ENCODE measurements around the gene PRM2. TPM values are rescaled to one million over a fixed set of nuclear protein-coding genes. Genes with fewer than 3 reads are reported as not detected.
"Not testable (repeated sequence)": the region's sequence is repeated elsewhere in the genome, so short reads cannot be mapped to it uniquely, and the experiment has no call there.

PRM2 gene
- total and polyA plus RNA-seq, 9 donors = not detected

DNA sequence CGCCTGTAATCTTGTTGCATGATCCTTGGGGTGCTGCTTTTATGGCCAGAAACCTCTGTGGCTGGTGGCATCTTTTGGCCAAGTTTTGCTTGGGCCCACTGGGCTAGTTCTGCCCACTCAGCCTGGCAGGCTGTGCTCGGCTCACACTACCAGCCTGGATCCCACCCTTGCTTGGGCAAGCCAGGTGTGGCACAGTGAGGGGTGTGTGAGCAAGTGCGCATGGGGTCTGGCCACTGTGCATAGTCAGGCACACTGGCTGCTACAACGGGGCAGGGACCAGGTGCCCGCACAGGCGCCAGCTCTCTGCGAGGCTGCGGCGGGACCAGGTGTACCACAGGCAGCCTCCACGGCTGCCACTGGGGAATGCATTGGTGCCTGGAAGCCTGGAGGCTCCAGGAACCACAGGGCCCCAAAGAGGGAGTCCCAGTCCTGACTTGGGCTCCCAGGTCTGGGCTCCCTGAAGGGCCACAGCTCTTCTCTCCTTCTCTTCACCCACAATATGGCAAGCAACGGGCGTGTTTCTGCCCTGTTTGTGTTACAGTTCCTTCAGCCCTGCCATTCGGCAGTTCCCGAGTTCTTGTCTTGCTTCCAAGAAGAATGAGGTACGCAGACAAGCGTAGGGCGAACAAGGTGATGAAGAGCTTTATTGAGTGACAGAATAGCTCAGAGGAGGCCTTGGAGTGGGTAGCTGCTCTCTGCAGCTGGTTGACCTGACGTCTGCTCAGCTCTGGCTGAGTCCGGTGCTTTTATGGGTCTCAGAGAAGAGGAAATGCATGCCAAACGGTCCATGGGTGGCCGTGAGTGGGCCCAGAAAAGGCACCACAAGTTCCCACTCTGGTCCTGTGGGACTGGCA lies 31.6 kb upstream of the PRM2 start:
- no peak for DNase-seq
- no peaks in the 10 kb centered on the region for H3K9me3 ChIP-seq (replicated peaks; ENCODE audit: control insufficient read depth, low read depth, low read length)
- H3K4me1 ChIP-seq (ENCODE audit: control insufficient read depth, insufficient read depth, low read length) = no peaks in the 10 kb centered on the region
- WGBS (ENCODE audit: insufficient coverage) = 65% methylated on average over 18 of the region's 21 CpGs
- H3K27ac ChIP-seq (ENCODE audit: low read length) = no peak overlapping the region
- no peak overlapping the region for H3K4me3 ChIP-seq (ENCODE audit: low read length)
- no peaks in the 10 kb centered on the region for H3K36me3 ChIP-seq (ENCODE audit: control insufficient read depth, insufficient read depth, low read length)
- no peaks in the 10 kb centered on the region for H3K27me3 ChIP-seq (ENCODE audit: control insufficient read depth, insufficient read depth, low read length)

DNA sequence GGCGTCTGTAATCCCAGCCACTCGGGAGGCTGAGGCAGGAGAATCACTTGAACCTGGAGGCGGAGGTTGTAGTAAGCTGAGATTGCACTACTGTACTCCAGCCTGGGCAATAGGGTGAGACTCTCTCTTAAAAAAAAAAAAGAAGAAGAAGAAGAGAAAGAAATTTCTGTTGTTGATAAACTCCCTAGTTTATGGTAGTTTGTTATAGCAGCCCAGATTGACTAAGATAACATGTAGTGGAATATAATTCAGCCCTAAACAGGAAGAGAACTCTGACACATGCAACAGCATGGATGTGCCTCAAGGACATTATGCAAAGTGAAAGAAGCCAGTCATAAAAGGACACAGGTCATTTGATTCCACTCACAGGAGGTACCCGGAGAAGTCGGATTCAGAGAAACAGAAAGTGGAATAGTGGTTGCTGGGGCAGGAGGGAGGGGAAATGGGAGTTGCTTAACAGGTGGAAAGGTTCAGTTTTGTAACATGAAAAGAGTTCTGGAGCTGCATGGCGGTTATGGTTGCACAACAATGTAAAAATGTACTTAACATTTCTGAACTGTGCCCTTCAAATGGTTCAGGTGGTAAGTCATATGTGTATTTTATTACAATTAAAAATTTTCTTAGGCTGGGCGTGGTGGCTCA lies 30.8 kb upstream of the PRM2 start:
- H3K36me3 ChIP-seq (ENCODE audit: control insufficient read depth, insufficient read depth, low read length) = no peaks in the 10 kb centered on the region
- no peaks in the 10 kb centered on the region for H3K9me3 ChIP-seq (replicated peaks; ENCODE audit: control insufficient read depth, low read depth, low read length)
- WGBS (ENCODE audit: insufficient coverage) = 76% methylated on average over 4 of the region's 7 CpGs
- no peak overlapping the region for H3K27ac ChIP-seq (ENCODE audit: low read length)
- DNase-seq = no peak
- no peak overlapping the region for H3K4me3 ChIP-seq (ENCODE audit: low read length)
- no peaks in the 10 kb centered on the region for H3K4me1 ChIP-seq (ENCODE audit: control insufficient read depth, insufficient read depth, low read length)
- no peaks in the 10 kb centered on the region for H3K27me3 ChIP-seq (ENCODE audit: control insufficient read depth, insufficient read depth, low read length)

DNA sequence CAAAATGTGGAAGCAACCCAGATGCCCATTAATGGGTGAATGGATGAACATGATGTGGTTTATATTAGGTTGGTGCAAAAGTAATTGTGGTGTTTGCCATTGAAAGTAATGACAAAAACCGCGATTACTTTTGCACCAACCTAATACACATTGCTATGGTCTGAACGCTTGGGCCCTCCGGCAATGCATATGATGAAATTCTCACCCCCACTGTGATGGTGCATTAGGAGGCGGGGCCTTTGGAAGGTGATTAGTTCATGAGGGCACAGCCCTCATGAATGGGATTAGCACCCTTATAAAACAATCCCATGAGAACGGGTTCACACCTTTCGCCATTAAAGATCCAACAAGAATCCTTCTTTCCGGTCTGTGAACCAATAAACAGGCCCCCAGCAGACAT lies 30.1 kb upstream of the PRM2 start:
- Histone ChIP-seq H3K36me3 (ENCODE audit: control insufficient read depth, insufficient read depth, low read length) (no peaks in the 10 kb centered on the region), H3K4me3 (ENCODE audit: low read length) (no peak overlapping the region), H3K4me1 (ENCODE audit: control insufficient read depth, insufficient read depth, low read length) (no peaks in the 10 kb centered on the region), H3K27ac (ENCODE audit: low read length) (no peak overlapping the region), H3K9me3 (replicated peaks; ENCODE audit: control insufficient read depth, low read depth, low read length) (no peaks in the 10 kb centered on the region), H3K27me3 (ENCODE audit: control insufficient read depth, insufficient read depth, low read length) (no peaks in the 10 kb centered on the region)
- 60% methylated on average over 3 of the region's 8 CpGs for WGBS (ENCODE audit: insufficient coverage)
- DNase-seq = no peak

DNA sequence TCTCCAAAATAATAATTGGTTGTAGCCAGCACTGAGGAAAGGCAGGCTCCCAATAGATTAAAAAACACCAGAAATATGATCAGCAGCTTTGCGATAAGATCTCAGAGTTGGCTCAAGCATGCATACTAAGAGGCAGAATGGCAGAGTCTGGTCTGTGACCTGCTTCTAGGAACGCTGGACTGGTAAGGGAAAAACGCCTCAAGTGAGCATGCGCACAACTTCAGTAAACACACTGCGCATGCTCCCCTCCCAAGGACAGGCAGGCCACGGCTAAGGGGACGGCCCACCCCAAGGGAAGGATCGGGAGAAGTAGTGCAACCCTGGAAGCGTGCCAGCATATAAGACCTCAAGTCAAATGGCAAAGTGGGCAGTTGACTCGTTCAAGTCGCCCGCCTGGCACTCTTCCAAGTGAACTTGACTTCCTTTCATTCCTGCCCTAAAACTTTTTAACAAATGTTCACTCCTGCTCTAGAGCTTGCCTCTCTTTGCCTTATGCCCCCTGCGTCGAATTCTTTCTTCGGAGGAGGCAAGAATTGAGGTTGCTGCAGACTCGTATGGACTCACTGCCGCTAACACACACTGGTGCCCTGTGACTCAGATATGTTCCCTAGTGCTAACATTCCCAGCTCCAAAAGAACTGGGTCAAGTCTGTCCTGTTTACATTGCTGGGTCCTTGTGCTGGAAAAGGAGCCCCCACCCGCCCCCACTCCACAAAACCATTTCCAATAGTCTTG lies 27.3 kb upstream of the PRM2 start:
- no peaks in the 10 kb centered on the region for H3K27me3 ChIP-seq (ENCODE audit: control insufficient read depth, insufficient read depth, low read length)
- 63% methylated on average over 18 of the region's 18 CpGs for WGBS (ENCODE audit: insufficient coverage)
- no peaks in the 10 kb centered on the region for H3K4me1 ChIP-seq (ENCODE audit: control insufficient read depth, insufficient read depth, low read length)
- no peak overlapping the region for H3K4me3 ChIP-seq (ENCODE audit: low read length)
- no peak overlapping the region for H3K27ac ChIP-seq (ENCODE audit: low read length)
- no peak for DNase-seq
- H3K9me3 ChIP-seq (replicated peaks; ENCODE audit: control insufficient read depth, low read depth, low read length) = no peaks in the 10 kb centered on the region
- H3K36me3 ChIP-seq (ENCODE audit: control insufficient read depth, insufficient read depth, low read length) = no peaks in the 10 kb centered on the region

DNA sequence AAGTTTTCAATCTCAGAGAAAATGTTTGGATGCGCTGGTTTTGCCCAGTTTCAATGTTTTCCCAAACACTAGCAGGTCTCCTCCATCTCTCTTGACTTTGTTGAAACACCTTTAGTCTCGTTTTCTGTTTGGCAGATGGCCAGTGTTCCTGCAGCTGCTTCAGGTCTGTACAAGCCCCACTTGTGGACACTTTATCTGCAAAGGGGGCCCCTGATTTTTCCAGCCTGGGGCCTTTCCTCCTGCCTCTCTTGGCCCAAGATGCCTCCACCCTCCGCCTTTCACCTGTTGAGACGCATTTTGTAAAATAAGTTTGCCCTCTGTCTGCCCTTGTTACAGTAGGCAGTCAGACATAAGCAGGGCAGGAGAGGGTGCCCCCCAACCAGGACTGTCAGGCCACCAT lies 26.7 kb upstream of the PRM2 start:
- Histone ChIP-seq H3K9me3 (replicated peaks; ENCODE audit: control insufficient read depth, low read depth, low read length) (no peaks in the 10 kb centered on the region), H3K4me1 (ENCODE audit: control insufficient read depth, insufficient read depth, low read length) (no peaks in the 10 kb centered on the region), H3K4me3 (ENCODE audit: low read length) (no peak overlapping the region), H3K36me3 (ENCODE audit: control insufficient read depth, insufficient read depth, low read length) (no peaks in the 10 kb centered on the region), H3K27ac (ENCODE audit: low read length) (no peak overlapping the region), H3K27me3 (ENCODE audit: control insufficient read depth, insufficient read depth, low read length) (no peaks in the 10 kb centered on the region)
- WGBS (ENCODE audit: insufficient coverage) = 0% methylated on average over 1 of the region's 4 CpGs
- DNase-seq = no peak

DNA sequence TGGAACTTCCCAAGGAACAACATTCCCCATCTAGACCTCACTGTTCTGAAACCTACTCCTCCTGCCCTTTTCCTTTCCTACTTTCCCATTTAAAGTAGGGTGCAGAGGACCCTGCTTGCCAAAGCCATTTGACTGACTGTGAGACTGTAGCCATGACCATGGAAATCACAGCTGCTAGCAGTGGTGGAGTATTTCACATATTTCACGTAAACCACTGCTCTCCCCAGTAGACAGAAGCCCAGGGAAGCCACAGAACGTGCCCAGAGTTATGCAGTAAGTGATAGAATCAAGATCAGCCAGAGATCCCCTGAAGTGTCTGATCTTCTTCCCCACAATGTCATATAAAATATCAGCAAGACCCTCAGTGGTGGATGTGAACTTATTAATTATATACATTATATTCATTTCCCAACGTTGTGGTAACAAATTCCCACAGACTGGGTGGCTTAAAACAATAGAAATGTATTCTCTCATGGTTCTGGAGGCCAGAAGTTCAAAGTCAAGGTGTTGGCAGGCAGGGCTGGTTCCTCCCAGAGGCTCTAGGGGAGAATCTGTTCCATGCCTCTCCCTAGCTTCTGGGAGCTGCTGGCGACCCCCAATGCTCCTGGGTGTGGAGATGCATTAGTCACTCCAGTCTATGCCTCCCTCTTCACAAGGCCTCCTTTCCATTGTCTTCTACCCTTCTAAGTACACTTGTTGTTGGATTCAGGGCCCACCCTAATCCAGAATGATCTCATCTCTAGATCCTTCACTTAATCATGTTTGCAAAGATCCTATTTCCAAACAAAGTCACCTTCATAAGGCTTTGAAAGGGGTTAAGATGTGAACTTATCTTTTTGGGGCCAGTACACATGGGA lies 25.6 kb upstream of the PRM2 start:
- Histone ChIP-seq H3K4me1 (ENCODE audit: control insufficient read depth, insufficient read depth, low read length) (peaks cover 11% of the 10 kb centered on the region), H3K27me3 (ENCODE audit: control insufficient read depth, insufficient read depth, low read length) (no peaks in the 10 kb centered on the region)
- WGBS (ENCODE audit: insufficient coverage) = 100% methylated on average over 1 of the region's 4 CpGs

DNA sequence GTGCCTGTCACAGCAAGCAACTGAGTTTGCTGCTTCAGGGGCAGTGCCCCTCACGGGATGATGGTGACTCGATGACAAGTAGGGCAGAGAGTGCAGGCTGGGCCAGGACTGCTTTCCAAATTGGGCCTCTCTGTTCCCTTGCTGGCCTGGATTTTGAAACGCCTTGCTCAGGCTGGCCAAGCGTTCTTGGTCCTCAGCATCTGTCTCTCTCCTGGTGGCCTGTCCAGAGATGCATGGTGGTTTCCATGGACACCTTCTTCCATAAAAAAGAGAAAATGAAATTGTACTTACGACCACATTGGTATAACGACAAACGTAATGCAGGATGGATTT lies 24.2 kb upstream of the PRM2 start:
- H3K4me3 ChIP-seq (ENCODE audit: low read length) = no peak overlapping the region
- peaks cover 16% of the 10 kb centered on the region for H3K4me1 ChIP-seq (ENCODE audit: control insufficient read depth, insufficient read depth, low read length)
- no peak overlapping the region for H3K27ac ChIP-seq (ENCODE audit: low read length)
- WGBS (ENCODE audit: insufficient coverage) = 82% methylated on average over 3 of the region's 7 CpGs
- H3K9me3 ChIP-seq (replicated peaks; ENCODE audit: control insufficient read depth, low read depth, low read length) = no peaks in the 10 kb centered on the region
- no peaks in the 10 kb centered on the region for H3K27me3 ChIP-seq (ENCODE audit: control insufficient read depth, insufficient read depth, low read length)
- DNase-seq = no peak
- H3K36me3 ChIP-seq (ENCODE audit: control insufficient read depth, insufficient read depth, low read length) = no peaks in the 10 kb centered on the region

More for the DNA sequence above, 25.6 kb upstream of the PRM2 start:
- Histone ChIP-seq H3K27ac (ENCODE audit: low read length) (no peak overlapping the region), H3K9me3 (replicated peaks; ENCODE audit: control insufficient read depth, low read depth, low read length) (no peaks in the 10 kb centered on the region), H3K4me3 (ENCODE audit: low read length) (no peak overlapping the region), H3K36me3 (ENCODE audit: control insufficient read depth, insufficient read depth, low read length) (no peaks in the 10 kb centered on the region)
- DNase-seq = no peak

DNA sequence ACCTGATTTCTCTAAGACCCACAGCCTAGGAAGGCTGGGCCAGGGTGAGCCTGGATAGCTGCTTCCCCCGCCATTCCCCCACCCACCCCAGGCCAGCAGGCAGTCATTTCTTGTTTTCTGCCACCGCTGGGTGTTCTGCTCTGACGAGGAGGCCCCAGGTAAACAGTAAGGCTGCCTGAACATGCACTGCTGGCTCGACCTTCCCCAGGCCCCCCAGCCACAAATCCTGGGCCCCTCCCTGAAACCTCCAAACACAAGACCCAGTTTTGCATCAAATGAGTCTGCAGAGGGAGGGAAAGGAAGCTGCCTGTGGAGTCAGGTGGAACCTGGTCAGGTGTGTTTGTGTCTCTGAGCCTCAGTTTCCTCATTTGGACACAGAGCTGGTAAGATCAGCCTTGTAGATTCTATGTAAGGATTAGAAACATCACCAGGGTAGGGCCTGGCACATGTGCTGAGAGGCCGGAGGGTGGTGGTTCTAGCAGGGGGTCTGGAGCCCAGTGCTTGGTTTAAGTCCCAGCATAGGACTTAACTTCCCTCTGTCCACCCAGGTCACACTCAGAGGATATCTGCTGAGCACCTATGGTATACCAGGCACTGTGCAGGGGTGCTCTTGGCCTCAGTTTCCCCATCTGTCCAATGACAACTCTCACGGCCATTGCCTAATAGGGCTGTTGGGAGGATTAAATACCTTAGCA lies 23.7 kb upstream of the PRM2 start:
- no peak overlapping the region for H3K27ac ChIP-seq (ENCODE audit: low read length)
- no peak overlapping the region for H3K4me3 ChIP-seq (ENCODE audit: low read length)
- H3K9me3 ChIP-seq (replicated peaks; ENCODE audit: control insufficient read depth, low read depth, low read length) = no peaks in the 10 kb centered on the region
- H3K36me3 ChIP-seq (ENCODE audit: control insufficient read depth, insufficient read depth, low read length) = no peaks in the 10 kb centered on the region
- no peaks in the 10 kb centered on the region for H3K27me3 ChIP-seq (ENCODE audit: control insufficient read depth, insufficient read depth, low read length)
- WGBS (ENCODE audit: insufficient coverage) = 66% methylated on average over 4 of the region's 6 CpGs
- DNase-seq = no peak
- peaks cover 16% of the 10 kb centered on the region for H3K4me1 ChIP-seq (ENCODE audit: control insufficient read depth, insufficient read depth, low read length)

DNA sequence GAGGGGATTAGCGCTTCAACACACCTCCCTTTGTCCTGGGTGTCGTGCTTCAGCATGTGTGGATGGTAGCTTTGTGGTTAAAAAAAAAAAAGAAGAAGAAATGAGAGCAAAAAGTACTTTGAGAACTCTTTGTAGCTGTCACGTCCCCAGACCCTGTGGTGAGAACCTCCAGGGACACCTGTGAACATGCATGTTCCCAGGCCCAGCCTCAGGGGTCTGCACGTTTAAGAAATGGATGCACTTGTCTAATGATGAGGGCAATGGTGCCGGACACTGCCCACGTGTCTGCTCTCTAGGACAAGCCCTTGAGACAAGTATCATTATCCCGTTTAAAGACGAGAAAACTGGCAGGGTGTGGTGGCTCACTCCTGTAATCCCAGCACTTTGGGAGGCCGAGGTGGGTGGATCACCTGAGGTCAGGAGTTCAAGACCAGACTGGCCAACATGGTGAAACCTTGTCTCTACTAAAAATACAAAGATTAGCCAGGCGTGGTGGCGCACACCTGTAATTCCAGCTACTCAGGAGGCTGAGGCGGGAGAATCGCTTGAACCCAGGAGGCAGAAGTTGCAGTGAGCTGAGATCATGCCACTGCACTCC lies 22.8 kb upstream of the PRM2 start:
- 79% methylated on average over 8 of the region's 13 CpGs for WGBS (ENCODE audit: insufficient coverage)
- not testable (repeated sequence) for H3K27ac ChIP-seq (ENCODE audit: low read length); DNase-seq; H3K36me3 ChIP-seq (ENCODE audit: control insufficient read depth, insufficient read depth, low read length); H3K4me3 ChIP-seq (ENCODE audit: low read length); H3K9me3 ChIP-seq (replicated peaks; ENCODE audit: control insufficient read depth, low read depth, low read length); H3K27me3 ChIP-seq (ENCODE audit: control insufficient read depth, insufficient read depth, low read length)
- peaks cover 16% of the 10 kb centered on the region for H3K4me1 ChIP-seq (ENCODE audit: control insufficient read depth, insufficient read depth, low read length)

Data from muscle of leg (tissue), 11 donors.